Erythroblast (primary cell): ENCODE data around the gene FBXL13.

Source experiments
- GATA1 ChIP-seq: IDR thresholded peaks from 2 replicates; pipeline ENCODE4 v1.6.1; 2011; ENCODE audit warnings: low read depth, mild to moderate bottlenecking, control low read depth, low read length, moderate library complexity
- POLR2A ChIP-seq: IDR thresholded peaks from 2 replicates; pipeline ENCODE4 v1.6.1; 2011; ENCODE audit warnings: mild to moderate bottlenecking, low read length

DNA sequence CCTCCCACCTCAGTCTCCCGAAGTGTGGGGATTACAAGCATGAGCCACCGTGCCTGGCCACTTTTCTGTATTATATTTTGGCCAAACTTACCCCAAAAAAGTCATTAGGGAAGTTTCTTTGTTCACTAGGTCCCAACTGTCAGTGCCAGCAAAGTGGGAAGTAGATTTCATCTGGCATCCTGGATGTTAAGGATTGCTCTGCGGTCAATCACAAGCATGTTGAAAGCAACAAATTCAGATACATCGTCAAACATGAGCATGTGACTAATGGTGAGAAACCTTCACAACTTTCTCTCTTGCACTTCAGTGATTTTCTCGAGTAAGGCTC is 176.1 kb downstream of the FBXL13 start:
- TF ChIP-seq POLR2A (no peak), GATA1 (no peak)
